GM06990 (cell line): ENCODE measurements around the gene ZFP82.

ENCODE experiments used
- DNase-seq: peaks from one replicate; pipeline ENCODE4 v3.0.0-alpha.2; 2011; ENCODE audit not compliant: insufficient read length; ENCODE audit errors: extremely low read depth
- H3K27me3 ChIP-seq: replicated peaks from 2 replicates; pipeline ENCODE4 v1.6.0; 2011; ENCODE audit warnings: low read length; ENCODE audit not compliant: control insufficient read depth, insufficient read depth
- H3K36me3 ChIP-seq: 2 replicates; pipeline ENCODE4 v1.5.1; 2011; ENCODE audit warnings: low read length; ENCODE audit not compliant: control insufficient read depth, insufficient read depth
- H3K4me3 ChIP-seq: replicated peaks from 2 replicates; pipeline ENCODE4 v1.5.1; 2011; ENCODE audit warnings: low read depth, mild to moderate bottlenecking, control low read depth, low read length
- TF ChIP-seq, protein P1 (sequence below): IDR thresholded peaks from 2 replicates; pipeline ENCODE4 v1.5.1; 2011; ENCODE audit warnings: low read length, control low read depth, mild to moderate bottlenecking, inconsistent platforms; ENCODE audit not compliant: insufficient read depth, poor library complexity, severe bottlenecking

Gene ZFP82

DNA sequence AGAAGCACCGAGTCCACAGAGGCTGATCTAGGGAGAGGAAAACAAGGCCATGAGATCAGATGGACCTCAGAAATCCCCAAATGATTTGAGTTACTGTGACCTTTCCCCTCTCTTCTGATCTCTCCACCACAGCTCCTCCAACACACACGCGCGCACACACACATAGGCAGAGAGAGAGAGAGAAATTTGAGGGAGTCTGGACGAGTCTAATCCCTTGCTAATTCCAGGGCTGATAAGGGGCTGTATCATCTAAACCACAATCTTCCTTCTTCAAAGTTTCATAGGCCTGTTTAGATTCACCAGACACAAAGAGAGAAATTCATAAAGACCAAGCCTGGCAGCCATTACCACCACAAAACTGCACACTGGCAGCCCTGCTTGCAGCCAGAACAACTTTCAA is 8.6 kb downstream of the ZFP82 start:
- TF ChIP-seq, protein P1, sequence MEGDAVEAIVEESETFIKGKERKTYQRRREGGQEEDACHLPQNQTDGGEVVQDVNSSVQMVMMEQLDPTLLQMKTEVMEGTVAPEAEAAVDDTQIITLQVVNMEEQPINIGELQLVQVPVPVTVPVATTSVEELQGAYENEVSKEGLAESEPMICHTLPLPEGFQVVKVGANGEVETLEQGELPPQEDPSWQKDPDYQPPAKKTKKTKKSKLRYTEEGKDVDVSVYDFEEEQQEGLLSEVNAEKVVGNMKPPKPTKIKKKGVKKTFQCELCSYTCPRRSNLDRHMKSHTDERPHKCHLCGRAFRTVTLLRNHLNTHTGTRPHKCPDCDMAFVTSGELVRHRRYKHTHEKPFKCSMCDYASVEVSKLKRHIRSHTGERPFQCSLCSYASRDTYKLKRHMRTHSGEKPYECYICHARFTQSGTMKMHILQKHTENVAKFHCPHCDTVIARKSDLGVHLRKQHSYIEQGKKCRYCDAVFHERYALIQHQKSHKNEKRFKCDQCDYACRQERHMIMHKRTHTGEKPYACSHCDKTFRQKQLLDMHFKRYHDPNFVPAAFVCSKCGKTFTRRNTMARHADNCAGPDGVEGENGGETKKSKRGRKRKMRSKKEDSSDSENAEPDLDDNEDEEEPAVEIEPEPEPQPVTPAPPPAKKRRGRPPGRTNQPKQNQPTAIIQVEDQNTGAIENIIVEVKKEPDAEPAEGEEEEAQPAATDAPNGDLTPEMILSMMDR, result no peak
- peaks cover 15% of the 10 kb centered on the region for H3K36me3 ChIP-seq
- H3K27me3 ChIP-seq, result no peaks in the 10 kb centered on the region
- no peak overlapping the region for H3K4me3 ChIP-seq
- DNase-seq, result no peak

DNA sequence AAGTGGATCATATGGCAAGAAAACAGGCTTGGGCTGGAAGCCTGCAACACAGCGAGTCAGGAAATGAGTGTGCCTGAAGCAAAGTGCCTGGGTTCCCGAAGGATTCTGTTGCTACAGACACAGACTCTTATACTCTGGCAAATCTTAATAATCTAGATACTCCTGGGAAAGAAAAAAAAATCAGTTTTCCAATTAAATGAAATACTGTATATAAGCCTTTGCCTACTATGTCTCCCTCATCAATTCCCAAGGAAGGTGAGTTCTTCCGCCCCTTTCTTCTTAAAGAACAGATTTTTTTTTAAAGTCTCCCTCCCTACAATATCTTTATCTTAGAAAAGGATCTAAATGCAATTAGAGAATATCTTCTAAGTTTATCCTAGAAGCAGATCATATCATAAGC is 10.3 kb downstream of the ZFP82 start:
- TF ChIP-seq, protein P1, result no peak
- peaks cover 20% of the 10 kb centered on the region for H3K36me3 ChIP-seq
- H3K27me3 ChIP-seq, result no peaks in the 10 kb centered on the region
- no peak for DNase-seq
- H3K4me3 ChIP-seq, result no peak overlapping the region

DNA sequence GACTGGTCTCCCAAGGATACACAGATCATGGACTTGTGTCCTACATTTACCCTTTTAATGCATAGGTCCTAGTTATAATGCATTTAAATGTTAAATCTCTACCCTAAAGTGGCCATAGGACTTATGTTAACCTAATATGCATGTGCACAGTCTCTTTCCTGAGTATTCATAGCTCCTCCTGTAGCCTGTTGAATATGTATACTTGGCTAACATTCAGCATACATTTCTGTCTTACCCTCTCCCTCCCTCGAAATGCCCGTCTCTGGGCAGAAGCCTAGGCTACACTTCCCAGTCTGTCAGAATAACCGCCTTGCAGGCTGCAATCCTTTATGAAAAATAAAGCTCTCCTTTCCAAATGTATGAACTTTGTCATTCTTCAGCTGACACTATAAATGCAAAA is 13.9 kb downstream of the ZFP82 start:
- TF ChIP-seq, protein P1, result no peak
- Histone ChIP-seq H3K4me3 (no peak overlapping the region), H3K36me3 (peaks cover 18% of the 10 kb centered on the region), H3K27me3 (no peaks in the 10 kb centered on the region)
- no peak for DNase-seq

DNA sequence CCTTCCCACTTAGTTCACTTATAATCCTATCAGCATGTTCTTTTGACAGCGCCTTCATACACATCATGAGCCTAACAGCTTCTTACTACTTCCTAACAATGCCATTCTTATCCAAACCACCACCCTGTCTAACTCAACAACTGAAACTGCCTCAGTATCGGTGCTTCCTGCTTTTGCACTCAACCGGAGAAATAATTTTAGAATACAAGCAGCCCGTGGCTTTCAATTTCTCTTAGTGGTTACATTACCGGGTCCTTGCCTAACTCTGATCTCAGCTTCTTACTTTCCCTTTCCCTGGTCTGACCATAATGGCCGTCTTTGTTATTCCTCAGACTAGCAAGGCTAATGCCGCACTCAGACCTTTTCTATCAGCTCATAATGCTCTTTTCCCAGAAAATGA is 17.0 kb downstream of the ZFP82 start:
- Histone ChIP-seq H3K36me3 (peaks cover 15% of the 10 kb centered on the region), H3K27me3 (no peaks in the 10 kb centered on the region), H3K4me3 (no peak overlapping the region)
- TF ChIP-seq, protein P1, result no peak
- DNase-seq, result no peak

DNA sequence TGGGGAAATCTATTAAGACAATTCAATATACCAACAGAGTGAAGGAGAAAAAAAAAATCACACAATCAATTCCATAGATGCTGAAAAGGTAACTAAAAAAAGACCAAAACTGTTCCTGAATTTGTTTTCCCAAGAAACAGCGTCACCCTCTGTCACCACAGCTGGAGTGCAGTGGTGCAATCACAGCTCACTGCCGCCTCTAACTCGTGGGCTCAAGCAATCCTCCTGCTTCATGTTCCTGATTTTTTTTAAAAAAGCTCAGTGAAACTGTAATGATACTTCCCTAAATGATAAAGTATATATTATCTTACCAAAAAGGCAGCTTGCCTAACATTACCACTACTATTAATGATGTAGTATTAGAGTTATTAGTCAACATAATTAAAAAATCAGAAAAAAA is 19.9 kb downstream of the ZFP82 start:
- TF ChIP-seq, protein P1, result no peak
- H3K27me3 ChIP-seq, result no peaks in the 10 kb centered on the region
- DNase-seq, result no peak
- H3K4me3 ChIP-seq, result no peak overlapping the region
- H3K36me3 ChIP-seq, result peaks cover 8% of the 10 kb centered on the region

DNA sequence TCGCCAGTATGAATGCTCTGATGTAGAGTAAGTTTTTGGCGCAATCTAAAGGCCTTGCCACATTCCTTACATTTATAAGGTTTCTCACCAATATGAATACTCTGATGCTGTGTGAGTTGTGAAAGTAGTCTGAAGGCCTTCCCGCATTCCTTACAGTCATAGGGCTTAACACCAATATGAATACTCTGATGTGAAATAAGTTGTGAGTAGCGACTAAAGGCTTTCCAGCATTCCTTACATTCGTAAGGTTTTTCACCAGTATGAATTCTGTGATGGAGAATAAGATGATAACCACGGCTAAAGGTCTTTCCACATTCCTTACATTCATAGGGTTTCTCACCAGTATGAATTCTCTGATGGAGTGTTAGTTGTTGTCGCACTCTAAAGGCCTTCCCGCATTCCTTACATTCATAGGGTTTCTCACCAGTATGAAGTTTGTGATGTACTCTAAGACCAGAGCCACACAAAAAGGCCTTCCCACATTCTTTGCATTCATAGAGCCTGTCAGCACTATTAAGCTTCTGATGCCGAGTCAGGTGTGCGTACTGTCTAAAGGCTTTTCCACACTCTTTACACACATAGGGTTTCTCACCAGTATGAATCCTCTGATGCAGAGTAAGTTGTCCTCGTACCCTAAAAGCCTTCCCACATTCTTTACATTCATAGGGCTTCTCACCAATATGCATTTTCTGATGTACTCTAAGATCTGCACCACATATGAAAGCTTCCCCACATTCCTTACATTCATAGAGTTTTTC is 25.3 kb downstream of the ZFP82 start:
- Histone ChIP-seq H3K4me3 (no peak overlapping the region), H3K36me3 (peaks cover 6% of the 10 kb centered on the region), H3K27me3 (no peaks in the 10 kb centered on the region)
- TF ChIP-seq, protein P1, result no peak
- DNase-seq, result no peak
